K562 (cell line): ENCODE results near the gene NIM1K.

Experiments
- BRF2 ChIP-seq: IDR thresholded peaks from 3 replicates; pipeline ENCODE4 v1.6.1; 2011; ENCODE audit warnings: borderline replicate concordance, mild to moderate bottlenecking; ENCODE audit not compliant: insufficient read length, insufficient read depth
- E2F4 ChIP-seq: sonication (generic); formaldehyde crosslinking; IDR thresholded peaks from 2 replicates; pipeline ENCODE4 v1.8.0; 2022; ENCODE audit warnings: mild to moderate bottlenecking, low read depth, missing genetic modification reagents
- HNRNPUL1 ChIP-seq: fragments of 200-400 bp; formaldehyde crosslinking; IDR thresholded peaks from 2 replicates; pipeline ENCODE4 v1.6.1; 2017; ENCODE audit warnings: low read length
- MEF2A ChIP-seq: IDR thresholded peaks from 2 replicates; pipeline ENCODE4 v1.6.1; 2011; ENCODE audit warnings: low read depth, mild to moderate bottlenecking, low read length, moderate library complexity; ENCODE audit not compliant: control insufficient read depth
- POLR2A ChIP-seq: fragments of 450-650 bp; conservative IDR thresholded peaks from 2 replicates; pipeline ENCODE4 v1.6.1; 2016
- RBM25 ChIP-seq: fragments of 200-400 bp; formaldehyde crosslinking; IDR thresholded peaks from 2 replicates; pipeline ENCODE4 v1.6.1; 2018; ENCODE audit warnings: low read length, low read depth, moderate library complexity; ENCODE audit not compliant: severe bottlenecking
- TAF1 ChIP-seq: IDR thresholded peaks from 2 replicates; pipeline ENCODE4 v1.6.1; 2011; ENCODE audit warnings: mild to moderate bottlenecking, low read length, moderate library complexity; ENCODE audit not compliant: insufficient read depth, control insufficient read depth, severe bottlenecking; ENCODE audit errors: extremely low read depth
- USF2 ChIP-seq: sonication (generic); formaldehyde crosslinking; IDR thresholded peaks from 2 replicates; pipeline ENCODE4 v1.5.0; 2020; ENCODE audit warnings: missing genetic modification reagents

GRCh38 chr5:43251754-43252153, 59.7 kb downstream of the NIM1K start:
- TF ChIP-seq TAF1 (no peak), MEF2A (no peak), POLR2A (no peak), E2F4 (CRISPR knock-in tag) (no peak), BRF2 (no peak), RBM25 (no peak), USF2 (CRISPR knock-in tag) (peak; percentile 74), HNRNPUL1 (no peak)
